ENCODE data around the gene LRRC36. TPM values are rescaled to one million over a fixed set of nuclear protein-coding genes. Genes with fewer than 3 reads are reported as not detected.

LRRC36 gene
- total and polyA plus RNA-seq, 2 experiments from 2014 or later, result 1.2 TPM; not detected in 1

DNA sequence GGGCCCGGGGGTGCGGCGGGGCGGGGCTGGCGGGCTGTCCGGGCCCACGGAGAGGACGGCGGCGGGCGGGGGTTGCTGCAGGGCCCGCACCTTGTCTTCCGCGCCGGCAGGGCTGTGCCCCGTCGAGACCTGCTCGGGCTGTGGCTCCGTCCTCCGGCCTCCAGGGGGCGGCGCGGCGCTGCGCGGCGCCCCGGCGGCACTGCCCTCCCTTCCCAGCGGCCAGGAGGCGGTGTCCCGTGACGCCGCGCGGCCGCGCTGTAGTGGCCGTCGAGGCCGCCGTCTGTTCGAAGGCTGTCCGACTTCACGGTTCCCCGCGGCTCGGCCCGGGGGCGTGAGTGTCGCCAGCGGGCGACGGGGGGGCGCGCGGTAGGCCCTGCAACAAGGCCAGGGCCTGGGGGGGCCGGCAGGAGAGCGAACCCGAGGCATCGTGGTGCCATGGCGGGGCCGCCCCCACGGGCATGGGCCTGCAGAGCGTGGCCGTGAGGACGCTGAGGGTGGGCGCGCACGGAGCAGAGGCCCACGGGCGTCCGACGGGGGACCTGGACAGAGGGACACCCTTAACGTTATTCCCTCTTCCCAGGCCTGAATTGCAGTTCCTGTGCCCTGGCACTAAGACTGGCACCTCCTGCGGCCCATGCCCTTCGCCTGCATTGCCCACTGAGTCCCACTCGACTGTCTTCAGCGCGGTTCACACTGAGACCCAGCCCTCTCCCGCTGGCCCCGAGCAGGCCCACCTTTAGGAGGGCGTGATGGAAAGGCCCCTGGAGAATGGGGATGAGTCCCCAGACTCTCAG, 47.1 kb upstream of the LRRC36 start, which contains the start of gene PLEKHG4:
Gene PLEKHG4, plus strand, starts transcription at position 237 of the 794 bp plus-strand sequence. Its CDS starts 513 bp downstream, at position 750.
- H3K27me3 ChIP-seq (ENCODE audit: insufficient read depth), result peaks cover 13% of the 10 kb centered on the region
- Mint-ChIP-seq H3K4me3 (peak within 1 kb of the TSS; percentile 80), H3K27ac (no peak within 1 kb of the TSS), H3K36me3 (ENCODE audit: low read depth) (peaks cover 5% of the 10 kb centered on the region; the same call in 2 of the 3 replicates), H3K4me1 (peaks cover 2% of the 10 kb centered on the region; the same call in 2 of the 3 replicates), H3K27me3 (ENCODE audit: insufficient read depth, low read depth, poor library complexity) (peaks cover 6% of the 10 kb centered on the region), H3K9me3 (no peaks in the 10 kb centered on the region)
- TF ChIP-seq ZNF114 (CRISPR knock-in tag; IDR thresholded peaks at IDR 0.05) (0 out of 2 replicates have a peak, but pooled peaks have one; percentile 17), POLR2AphosphoS5 (IDR thresholded peaks at IDR 0.05; ENCODE audit: low read depth) (peak; percentile 60; the same call in 1 of the 2 replicates), NANOG (IDR thresholded peaks at IDR 0.05; ENCODE audit: borderline replicate concordance) (no peak), JUNB (IDR thresholded peaks at IDR 0.05; ENCODE audit: unreplicated experiment) (no peak), CREB1 (CRISPR knock-in tag; IDR thresholded peaks at IDR 0.05; ENCODE audit: low read depth) (peak; percentile 62; the same call in 1 of the 2 replicates), ZNF331 (CRISPR knock-in tag; IDR thresholded peaks at IDR 0.05; ENCODE audit: low read depth) (no peak), EZH2phosphoT487 (IDR thresholded peaks at IDR 0.05; ENCODE audit: unreplicated experiment) (no peak), STAT1 (IDR thresholded peaks at IDR 0.05; ENCODE audit: unreplicated experiment) (no peak), EZH2 (IDR thresholded peaks at IDR 0.05; ENCODE audit: low read depth, unreplicated experiment) (no peak)
- TF ChIP-seq, protein P1, sequence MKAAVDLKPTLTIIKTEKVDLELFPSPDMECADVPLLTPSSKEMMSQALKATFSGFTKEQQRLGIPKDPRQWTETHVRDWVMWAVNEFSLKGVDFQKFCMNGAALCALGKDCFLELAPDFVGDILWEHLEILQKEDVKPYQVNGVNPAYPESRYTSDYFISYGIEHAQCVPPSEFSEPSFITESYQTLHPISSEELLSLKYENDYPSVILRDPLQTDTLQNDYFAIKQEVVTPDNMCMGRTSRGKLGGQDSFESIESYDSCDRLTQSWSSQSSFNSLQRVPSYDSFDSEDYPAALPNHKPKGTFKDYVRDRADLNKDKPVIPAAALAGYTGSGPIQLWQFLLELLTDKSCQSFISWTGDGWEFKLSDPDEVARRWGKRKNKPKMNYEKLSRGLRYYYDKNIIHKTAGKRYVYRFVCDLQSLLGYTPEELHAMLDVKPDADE (IDR thresholded peaks at IDR 0.05), result no peak
- TF ChIP-seq, protein P2, sequence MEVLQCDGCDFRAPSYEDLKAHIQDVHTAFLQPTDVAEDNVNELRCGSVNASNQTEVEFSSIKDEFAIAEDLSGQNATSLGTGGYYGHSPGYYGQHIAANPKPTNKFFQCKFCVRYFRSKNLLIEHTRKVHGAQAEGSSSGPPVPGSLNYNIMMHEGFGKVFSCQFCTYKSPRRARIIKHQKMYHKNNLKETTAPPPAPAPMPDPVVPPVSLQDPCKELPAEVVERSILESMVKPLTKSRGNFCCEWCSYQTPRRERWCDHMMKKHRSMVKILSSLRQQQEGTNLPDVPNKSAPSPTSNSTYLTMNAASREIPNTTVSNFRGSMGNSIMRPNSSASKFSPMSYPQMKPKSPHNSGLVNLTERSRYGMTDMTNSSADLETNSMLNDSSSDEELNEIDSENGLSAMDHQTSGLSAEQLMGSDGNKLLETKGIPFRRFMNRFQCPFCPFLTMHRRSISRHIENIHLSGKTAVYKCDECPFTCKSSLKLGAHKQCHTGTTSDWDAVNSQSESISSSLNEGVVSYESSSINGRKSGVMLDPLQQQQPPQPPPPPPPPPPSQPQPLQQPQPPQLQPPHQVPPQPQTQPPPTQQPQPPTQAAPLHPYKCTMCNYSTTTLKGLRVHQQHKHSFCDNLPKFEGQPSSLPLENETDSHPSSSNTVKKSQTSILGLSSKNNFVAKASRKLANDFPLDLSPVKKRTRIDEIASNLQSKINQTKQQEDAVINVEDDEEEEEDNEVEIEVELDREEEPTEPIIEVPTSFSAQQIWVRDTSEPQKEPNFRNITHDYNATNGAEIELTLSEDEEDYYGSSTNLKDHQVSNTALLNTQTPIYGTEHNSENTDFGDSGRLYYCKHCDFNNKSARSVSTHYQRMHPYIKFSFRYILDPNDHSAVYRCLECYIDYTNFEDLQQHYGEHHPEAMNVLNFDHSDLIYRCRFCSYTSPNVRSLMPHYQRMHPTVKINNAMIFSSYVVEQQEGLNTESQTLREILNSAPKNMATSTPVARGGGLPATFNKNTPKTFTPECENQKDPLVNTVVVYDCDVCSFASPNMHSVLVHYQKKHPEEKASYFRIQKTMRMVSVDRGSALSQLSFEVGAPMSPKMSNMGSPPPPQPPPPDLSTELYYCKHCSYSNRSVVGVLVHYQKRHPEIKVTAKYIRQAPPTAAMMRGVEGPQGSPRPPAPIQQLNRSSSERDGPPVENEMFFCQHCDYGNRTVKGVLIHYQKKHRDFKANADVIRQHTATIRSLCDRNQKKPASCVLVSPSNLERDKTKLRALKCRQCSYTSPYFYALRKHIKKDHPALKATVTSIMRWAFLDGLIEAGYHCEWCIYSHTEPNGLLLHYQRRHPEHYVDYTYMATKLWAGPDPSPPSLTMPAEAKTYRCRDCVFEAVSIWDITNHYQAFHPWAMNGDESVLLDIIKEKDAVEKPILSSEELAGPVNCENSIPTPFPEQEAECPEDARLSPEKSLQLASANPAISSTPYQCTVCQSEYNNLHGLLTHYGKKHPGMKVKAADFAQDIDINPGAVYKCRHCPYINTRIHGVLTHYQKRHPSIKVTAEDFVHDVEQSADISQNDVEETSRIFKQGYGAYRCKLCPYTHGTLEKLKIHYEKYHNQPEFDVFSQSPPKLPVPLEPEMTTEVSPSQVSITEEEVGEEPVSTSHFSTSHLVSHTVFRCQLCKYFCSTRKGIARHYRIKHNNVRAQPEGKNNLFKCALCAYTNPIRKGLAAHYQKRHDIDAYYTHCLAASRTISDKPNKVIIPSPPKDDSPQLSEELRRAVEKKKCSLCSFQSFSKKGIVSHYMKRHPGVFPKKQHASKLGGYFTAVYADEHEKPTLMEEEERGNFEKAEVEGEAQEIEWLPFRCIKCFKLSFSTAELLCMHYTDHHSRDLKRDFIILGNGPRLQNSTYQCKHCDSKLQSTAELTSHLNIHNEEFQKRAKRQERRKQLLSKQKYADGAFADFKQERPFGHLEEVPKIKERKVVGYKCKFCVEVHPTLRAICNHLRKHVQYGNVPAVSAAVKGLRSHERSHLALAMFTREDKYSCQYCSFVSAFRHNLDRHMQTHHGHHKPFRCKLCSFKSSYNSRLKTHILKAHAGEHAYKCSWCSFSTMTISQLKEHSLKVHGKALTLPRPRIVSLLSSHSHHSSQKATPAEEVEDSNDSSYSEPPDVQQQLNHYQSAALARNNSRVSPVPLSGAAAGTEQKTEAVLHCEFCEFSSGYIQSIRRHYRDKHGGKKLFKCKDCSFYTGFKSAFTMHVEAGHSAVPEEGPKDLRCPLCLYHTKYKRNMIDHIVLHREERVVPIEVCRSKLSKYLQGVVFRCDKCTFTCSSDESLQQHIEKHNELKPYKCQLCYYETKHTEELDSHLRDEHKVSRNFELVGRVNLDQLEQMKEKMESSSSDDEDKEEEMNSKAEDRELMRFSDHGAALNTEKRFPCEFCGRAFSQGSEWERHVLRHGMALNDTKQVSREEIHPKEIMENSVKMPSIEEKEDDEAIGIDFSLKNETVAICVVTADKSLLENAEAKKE (CRISPR knock-in tag; IDR thresholded peaks at IDR 0.05), result no peak
- TF ChIP-seq, protein P3, sequence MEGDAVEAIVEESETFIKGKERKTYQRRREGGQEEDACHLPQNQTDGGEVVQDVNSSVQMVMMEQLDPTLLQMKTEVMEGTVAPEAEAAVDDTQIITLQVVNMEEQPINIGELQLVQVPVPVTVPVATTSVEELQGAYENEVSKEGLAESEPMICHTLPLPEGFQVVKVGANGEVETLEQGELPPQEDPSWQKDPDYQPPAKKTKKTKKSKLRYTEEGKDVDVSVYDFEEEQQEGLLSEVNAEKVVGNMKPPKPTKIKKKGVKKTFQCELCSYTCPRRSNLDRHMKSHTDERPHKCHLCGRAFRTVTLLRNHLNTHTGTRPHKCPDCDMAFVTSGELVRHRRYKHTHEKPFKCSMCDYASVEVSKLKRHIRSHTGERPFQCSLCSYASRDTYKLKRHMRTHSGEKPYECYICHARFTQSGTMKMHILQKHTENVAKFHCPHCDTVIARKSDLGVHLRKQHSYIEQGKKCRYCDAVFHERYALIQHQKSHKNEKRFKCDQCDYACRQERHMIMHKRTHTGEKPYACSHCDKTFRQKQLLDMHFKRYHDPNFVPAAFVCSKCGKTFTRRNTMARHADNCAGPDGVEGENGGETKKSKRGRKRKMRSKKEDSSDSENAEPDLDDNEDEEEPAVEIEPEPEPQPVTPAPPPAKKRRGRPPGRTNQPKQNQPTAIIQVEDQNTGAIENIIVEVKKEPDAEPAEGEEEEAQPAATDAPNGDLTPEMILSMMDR (conservative IDR thresholded peaks at IDR 0.05; ENCODE audit: low read depth in 2 of 2), result peak; percentile 40 to 79; a peak in 3 of 4 replicates
- TF ChIP-seq, protein P4, sequence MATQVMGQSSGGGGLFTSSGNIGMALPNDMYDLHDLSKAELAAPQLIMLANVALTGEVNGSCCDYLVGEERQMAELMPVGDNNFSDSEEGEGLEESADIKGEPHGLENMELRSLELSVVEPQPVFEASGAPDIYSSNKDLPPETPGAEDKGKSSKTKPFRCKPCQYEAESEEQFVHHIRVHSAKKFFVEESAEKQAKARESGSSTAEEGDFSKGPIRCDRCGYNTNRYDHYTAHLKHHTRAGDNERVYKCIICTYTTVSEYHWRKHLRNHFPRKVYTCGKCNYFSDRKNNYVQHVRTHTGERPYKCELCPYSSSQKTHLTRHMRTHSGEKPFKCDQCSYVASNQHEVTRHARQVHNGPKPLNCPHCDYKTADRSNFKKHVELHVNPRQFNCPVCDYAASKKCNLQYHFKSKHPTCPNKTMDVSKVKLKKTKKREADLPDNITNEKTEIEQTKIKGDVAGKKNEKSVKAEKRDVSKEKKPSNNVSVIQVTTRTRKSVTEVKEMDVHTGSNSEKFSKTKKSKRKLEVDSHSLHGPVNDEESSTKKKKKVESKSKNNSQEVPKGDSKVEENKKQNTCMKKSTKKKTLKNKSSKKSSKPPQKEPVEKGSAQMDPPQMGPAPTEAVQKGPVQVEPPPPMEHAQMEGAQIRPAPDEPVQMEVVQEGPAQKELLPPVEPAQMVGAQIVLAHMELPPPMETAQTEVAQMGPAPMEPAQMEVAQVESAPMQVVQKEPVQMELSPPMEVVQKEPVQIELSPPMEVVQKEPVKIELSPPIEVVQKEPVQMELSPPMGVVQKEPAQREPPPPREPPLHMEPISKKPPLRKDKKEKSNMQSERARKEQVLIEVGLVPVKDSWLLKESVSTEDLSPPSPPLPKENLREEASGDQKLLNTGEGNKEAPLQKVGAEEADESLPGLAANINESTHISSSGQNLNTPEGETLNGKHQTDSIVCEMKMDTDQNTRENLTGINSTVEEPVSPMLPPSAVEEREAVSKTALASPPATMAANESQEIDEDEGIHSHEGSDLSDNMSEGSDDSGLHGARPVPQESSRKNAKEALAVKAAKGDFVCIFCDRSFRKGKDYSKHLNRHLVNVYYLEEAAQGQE (IDR thresholded peaks at IDR 0.05; ENCODE audit: unreplicated experiment), result no peak
- no peaks in the 10 kb centered on the region for H3K79me2 ChIP-seq (replicated peaks; ENCODE audit: insufficient read depth)
- peak within 1 kb of the TSS; percentile 87 for H3K4me2 ChIP-seq
- peak within 1 kb of the TSS; percentile 85 for H2AFZ ChIP-seq
- no peak within 1 kb of the TSS for H3K27ac ChIP-seq (ENCODE audit: low read depth)
- DNase-seq (ENCODE audit: low spot score), result peak; percentile 86
- no peaks in the 10 kb centered on the region for H3F3A ChIP-seq (replicated peaks; ENCODE audit: low read depth)
- H3K4me1 ChIP-seq (ENCODE audit: insufficient read depth), result peaks cover 5% of the 10 kb centered on the region; the same call in 1 of the 2 replicates
- ATAC-seq, result peak; percentile 93
- H4K20me1 ChIP-seq (replicated peaks; ENCODE audit: insufficient read depth), result no peaks in the 10 kb centered on the region
- H3K4me3 ChIP-seq, result peak within 1 kb of the TSS; percentile 60
- H3K9me2 ChIP-seq (ENCODE audit: insufficient read depth), result no peaks in the 10 kb centered on the region
- H3K36me3 ChIP-seq (ENCODE audit: insufficient read depth), result no peaks in the 10 kb centered on the region
